ENCODE measurements around the gene DTX3L.

DNA sequence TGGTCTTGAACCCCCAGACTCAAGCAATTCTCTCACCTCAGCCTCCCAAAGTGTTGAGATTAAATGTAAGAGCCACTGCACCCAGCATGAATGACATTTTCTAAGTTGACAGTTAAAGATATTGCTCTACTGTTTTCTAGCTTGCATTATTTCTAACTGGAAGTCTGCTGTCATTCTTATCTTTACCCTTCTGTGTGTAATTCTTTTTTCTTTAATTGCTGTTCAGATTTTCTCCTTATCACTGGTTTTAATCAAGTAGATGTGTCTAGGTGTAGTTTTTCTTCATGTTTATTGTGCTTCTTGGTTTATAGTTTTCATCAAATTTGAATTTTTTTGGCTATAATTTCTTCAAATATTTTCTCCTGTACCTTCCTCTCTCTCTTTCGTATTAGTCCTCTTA is 18.3 kb downstream of the DTX3L start:
- TF ChIP-seq TAF1 (IDR thresholded peaks at IDR 0.05; ENCODE audit: borderline replicate concordance, low read depth, low read length) (no peak), POLR2A (IDR thresholded peaks at IDR 0.05; ENCODE audit: low read depth, low read length) (no peak)
